Keratinocyte (primary cell): ENCODE data around the gene ZBP1.

ENCODE experiments used
- EZH2 ChIP-seq: IDR thresholded peaks from one replicate; pipeline ENCODE4 v1.6.1; 2012; ENCODE audit warnings: inconsistent platforms, mild to moderate bottlenecking, low read length, moderate library complexity
- TF ChIP-seq, protein P1 (sequence below), 3 experiments: IDR thresholded peaks in 1 of 3; conservative IDR thresholded peaks in 1 of 3; optimal IDR thresholded peaks in 1 of 3; 2 replicates in 2 of 3; 3 replicates in 1 of 3; pipeline versions ENCODE3 to v1.5.1; 2011; ENCODE audit warnings: low read length in 3 of 3, mild to moderate bottlenecking in 3 of 3, moderate library complexity in 2 of 3, control low read depth in 1 of 3, inconsistent platforms in 1 of 3; ENCODE audit not compliant: insufficient read depth in 2 of 3; ENCODE audit errors: extremely low read depth in 1 of 3

DNA sequence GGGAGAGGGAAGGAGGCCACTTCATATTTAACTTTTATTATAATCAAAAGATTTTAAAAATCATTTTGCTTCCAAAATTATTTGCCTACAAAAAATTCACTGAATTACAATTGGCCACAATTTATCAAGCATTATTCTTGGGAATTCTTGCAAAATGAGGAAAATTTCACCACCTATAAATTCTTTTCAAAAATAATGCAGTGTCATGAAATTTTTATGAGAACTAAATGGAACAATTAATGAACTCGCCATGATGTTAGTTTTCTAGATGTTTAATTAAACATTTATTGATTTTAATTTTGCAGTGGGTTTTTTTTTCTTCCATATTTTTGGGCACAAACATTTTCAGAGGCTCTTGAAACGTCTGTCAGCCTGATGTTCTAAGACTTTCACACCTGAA lies 5.8 kb upstream of the ZBP1 start:
- TF ChIP-seq, protein P1, sequence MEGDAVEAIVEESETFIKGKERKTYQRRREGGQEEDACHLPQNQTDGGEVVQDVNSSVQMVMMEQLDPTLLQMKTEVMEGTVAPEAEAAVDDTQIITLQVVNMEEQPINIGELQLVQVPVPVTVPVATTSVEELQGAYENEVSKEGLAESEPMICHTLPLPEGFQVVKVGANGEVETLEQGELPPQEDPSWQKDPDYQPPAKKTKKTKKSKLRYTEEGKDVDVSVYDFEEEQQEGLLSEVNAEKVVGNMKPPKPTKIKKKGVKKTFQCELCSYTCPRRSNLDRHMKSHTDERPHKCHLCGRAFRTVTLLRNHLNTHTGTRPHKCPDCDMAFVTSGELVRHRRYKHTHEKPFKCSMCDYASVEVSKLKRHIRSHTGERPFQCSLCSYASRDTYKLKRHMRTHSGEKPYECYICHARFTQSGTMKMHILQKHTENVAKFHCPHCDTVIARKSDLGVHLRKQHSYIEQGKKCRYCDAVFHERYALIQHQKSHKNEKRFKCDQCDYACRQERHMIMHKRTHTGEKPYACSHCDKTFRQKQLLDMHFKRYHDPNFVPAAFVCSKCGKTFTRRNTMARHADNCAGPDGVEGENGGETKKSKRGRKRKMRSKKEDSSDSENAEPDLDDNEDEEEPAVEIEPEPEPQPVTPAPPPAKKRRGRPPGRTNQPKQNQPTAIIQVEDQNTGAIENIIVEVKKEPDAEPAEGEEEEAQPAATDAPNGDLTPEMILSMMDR (optimal IDR thresholded peaks at IDR 0.05 in 1 of 3, IDR thresholded peaks at IDR 0.05 in 1 of 3, conservative IDR thresholded peaks at IDR 0.05 in 1 of 3; ENCODE audit: extremely low read depth in 1 of 3, insufficient read depth in 2 of 3, low read length in 3 of 3): no peak
- no peak for TF ChIP-seq EZH2
